Ovary (tissue), 9 donors: ENCODE results near the gene AASS. TPM values are rescaled to one million over a fixed set of nuclear protein-coding genes. Genes with fewer than 3 reads are reported as not detected.

Experiments
- DNase-seq, 5 donors: peaks; one replicate each; pipeline ENCODE4 v3.0.0-alpha.2; 2019 to 2020
- H3K27ac ChIP-seq, 2 donors: fragments of 200-600 bp; one replicate each; pipeline versions ENCODE4 v1.5.1 to v1.8.0; 2019 to 2022
- H3K27me3 ChIP-seq: fragments of 200-600 bp; one replicate; pipeline ENCODE4 v1.8.0; 2022
- H3K36me3 ChIP-seq: fragments of 200-600 bp; sonication (generic); one replicate; pipeline ENCODE4 v1.5.1; 2019
- H3K4me1 ChIP-seq: one replicate; pipeline ENCODE4 v1.8.1; 2013; ENCODE audit warnings: mild to moderate bottlenecking, moderate library complexity; ENCODE audit not compliant: insufficient read depth
- H3K4me3 ChIP-seq: fragments of 200-600 bp; sonication (generic); one replicate; pipeline ENCODE4 v1.5.1; 2017
- H3K9me3 ChIP-seq, 2 donors: fragments of 200-600 bp in 1 of 2; sonication (generic) in 1 of 2; one replicate each; pipeline versions ENCODE4 v1.5.1 to v1.8.1; 2013 to 2019; ENCODE audit warnings: mild to moderate bottlenecking in 1 of 2, moderate library complexity in 1 of 2
- EP300 ChIP-seq: sonication (generic); formaldehyde crosslinking; IDR thresholded peaks from one replicate; pipeline ENCODE4 v1.6.1; 2017; ENCODE audit warnings: antibody characterized with exemption
- POLR2A ChIP-seq: fragments of 450-650 bp; IDR thresholded peaks from one replicate; pipeline ENCODE4 v1.6.1; 2017; ENCODE audit warnings: antibody characterized with exemption, mild to moderate bottlenecking, moderate library complexity
- WGBS, 3 donors: extraction: QIAGEN DNeasy Blood & Tissue Kit in 1 of 3; methylation state at CpG; one replicate each; pipeline versions ENCODE4 v1.1.5 to v1.1.7; 2013 to 2017; 5-methylcytosine and 5-hydroxymethylcytosine counted together
- intact Hi-C, 4 donors: fragments of 100-400 bp; cut with DNase I; formaldehyde crosslinking; loops; one replicate each; pipeline versions ENCODE4 v1.11.0 to v1.15.1; 2022 to 2023
- polyA plus RNA-seq, 2 donors: library from polyadenylated mRNA; stranded (reverse); fragments of 200-250 nt in 1 of 2; fragments of 350-450 nt in 1 of 2; fragmentation: Illumina TruSeq in 1 of 2; extraction: RNeasy Lipid Tissue Mini Kit (QIAGEN cat#74804) in 1 of 2; gene quantifications; one replicate each; pipeline ENCODE4 v1.2.3, GENCODE V29; 2013 to 2014
- total RNA-seq, 7 donors: library from RNA; depleted of rRNA in 2 of 7; stranded (reverse); fragments of >200 nt in 2 of 7; fragmentation: NEBNext Ultra II Directional in 3 of 7; extraction: Animal tissue kit (Norgen Biotek cat#: 25700) in 3 of 7; gene quantifications; one replicate each; pipeline versions ENCODE4 v1.1.0 to v1.2.4, GENCODE V29; 2016 to 2023
- TF ChIP-seq, protein P1 (sequence below), 3 donors: fragments of 450-650 bp in 2 of 3; fragments of 200-600 bp in 1 of 3; IDR thresholded peaks; one replicate each; pipeline versions ENCODE4 v1.5.1 to v1.8.0; 2016 to 2022; ENCODE audit warnings: antibody characterized with exemption in 3 of 3, mild to moderate bottlenecking in 1 of 3
- donor health status: DM: no; HTN: no; CAD: no; lungs with moderate emphysema.
- donor health status: DM: no; HTN: no; CAD: no.
- donor health status: Bipolar disorder and iron deficiency.
- donor health status: DM: yes; HTN: yes; CAD: no.
- donor health status: DM: no; HTN: no; CAD: no.
- donor health status: DM: yes; HTN: yes; CAD: no.

AASS gene
- total and polyA plus RNA-seq, 9 donors, result 26.1 to 97.6 (median 59.0) TPM

GRCh38 chr7:122040147-122040546 is 103.9 kb downstream of the AASS start:
- no peak overlapping the region for H3K4me3 ChIP-seq
- no peaks in the 10 kb centered on the region for H3K36me3 ChIP-seq
- WGBS, 3 donors, result 91 to 94% (median 93%) methylated on average over 3 of the region's 3 CpGs
- no peaks in the 10 kb centered on the region for H3K27me3 ChIP-seq
- intact Hi-C loops, result no loop called here
- DNase-seq, result no peak
- TF ChIP-seq, protein P1, sequence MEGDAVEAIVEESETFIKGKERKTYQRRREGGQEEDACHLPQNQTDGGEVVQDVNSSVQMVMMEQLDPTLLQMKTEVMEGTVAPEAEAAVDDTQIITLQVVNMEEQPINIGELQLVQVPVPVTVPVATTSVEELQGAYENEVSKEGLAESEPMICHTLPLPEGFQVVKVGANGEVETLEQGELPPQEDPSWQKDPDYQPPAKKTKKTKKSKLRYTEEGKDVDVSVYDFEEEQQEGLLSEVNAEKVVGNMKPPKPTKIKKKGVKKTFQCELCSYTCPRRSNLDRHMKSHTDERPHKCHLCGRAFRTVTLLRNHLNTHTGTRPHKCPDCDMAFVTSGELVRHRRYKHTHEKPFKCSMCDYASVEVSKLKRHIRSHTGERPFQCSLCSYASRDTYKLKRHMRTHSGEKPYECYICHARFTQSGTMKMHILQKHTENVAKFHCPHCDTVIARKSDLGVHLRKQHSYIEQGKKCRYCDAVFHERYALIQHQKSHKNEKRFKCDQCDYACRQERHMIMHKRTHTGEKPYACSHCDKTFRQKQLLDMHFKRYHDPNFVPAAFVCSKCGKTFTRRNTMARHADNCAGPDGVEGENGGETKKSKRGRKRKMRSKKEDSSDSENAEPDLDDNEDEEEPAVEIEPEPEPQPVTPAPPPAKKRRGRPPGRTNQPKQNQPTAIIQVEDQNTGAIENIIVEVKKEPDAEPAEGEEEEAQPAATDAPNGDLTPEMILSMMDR (IDR thresholded peaks at IDR 0.05), result no peak
- TF ChIP-seq POLR2A (no peak), EP300 (no peak)
- H3K9me3 ChIP-seq, result no peaks in the 10 kb centered on the region
- H3K4me1 ChIP-seq, result no peaks in the 10 kb centered on the region
- H3K27ac ChIP-seq, result no peak overlapping the region

- Histone ChIP-seq H3K27me3 (no peaks in the 10 kb centered on the region), H3K27ac (no peak overlapping the region), H3K4me1 (no peaks in the 10 kb centered on the region), H3K36me3 (no peaks in the 10 kb centered on the region), H3K4me3 (no peak overlapping the region), H3K9me3 (no peaks in the 10 kb centered on the region)
- DNase-seq, result no peak
- WGBS, 3 donors, result 70 to 80% (median 72%) methylated on average over 3 of the region's 3 CpGs
- intact Hi-C loops, result no loop called here
- TF ChIP-seq EP300 (no peak), POLR2A (no peak)
- TF ChIP-seq, protein P1 (IDR thresholded peaks at IDR 0.05), result no peak
Observed at GRCh38 chr7:122038904-122039303, 105.1 kb downstream of the AASS start.

GRCh38 chr7:122038134-122038533 is 105.9 kb downstream of the AASS start:
- Histone ChIP-seq H3K27ac (no peak overlapping the region), H3K4me1 (no peaks in the 10 kb centered on the region), H3K4me3 (no peak overlapping the region), H3K27me3 (no peaks in the 10 kb centered on the region), H3K9me3 (no peaks in the 10 kb centered on the region), H3K36me3 (no peaks in the 10 kb centered on the region)
- no peak for DNase-seq
- intact Hi-C loops, result no loop called here
- TF ChIP-seq, protein P1 (IDR thresholded peaks at IDR 0.05), result no peak
- TF ChIP-seq POLR2A (no peak), EP300 (no peak)
- WGBS, 3 donors, result 73 to 81% (median 76%) methylated on average over 3 of the region's 3 CpGs

DNA sequence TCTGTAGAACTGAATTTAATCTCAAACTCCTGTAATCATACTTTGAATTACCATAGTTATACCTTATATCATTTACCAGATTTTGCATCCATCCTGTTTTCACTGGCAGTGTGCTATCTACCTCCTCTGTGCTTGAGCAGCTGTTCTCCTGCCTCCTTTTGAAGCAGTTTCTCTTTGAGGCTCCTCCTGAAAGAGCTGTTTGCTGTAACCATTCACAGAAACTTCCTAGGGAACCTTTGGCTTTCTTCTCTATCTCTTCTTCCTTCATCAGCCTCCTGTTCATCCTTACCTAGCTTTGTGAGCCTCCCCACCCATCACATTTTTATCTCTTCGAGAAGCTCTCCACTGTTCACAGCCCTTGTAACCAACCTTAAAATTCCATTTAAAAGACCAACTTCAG is 108.2 kb downstream of the AASS start:
- TF ChIP-seq EP300, result no peak
- TF ChIP-seq POLR2A, result no peak
- TF ChIP-seq, protein P1 (IDR thresholded peaks at IDR 0.05), result no peak
- WGBS, 3 donors, result 87 to 96% (median 95%) methylated on average over 1 of the region's 1 CpG
- intact Hi-C loops, result no loop called here
- H3K4me3 ChIP-seq, result no peak overlapping the region
- no peak for DNase-seq
- H3K27me3 ChIP-seq, result no peaks in the 10 kb centered on the region
- H3K27ac ChIP-seq, result no peak overlapping the region
- H3K36me3 ChIP-seq, result no peaks in the 10 kb centered on the region
- H3K9me3 ChIP-seq, result no peaks in the 10 kb centered on the region
- no peaks in the 10 kb centered on the region for H3K4me1 ChIP-seq
